ENCODE data around the gene RNU6-1. TPM values are rescaled to one million over a fixed set of nuclear protein-coding genes. Genes with fewer than 3 reads are reported as not detected.

Gene RNU6-1
- total RNA-seq, 2 donors from 2014 or later = not detected

- H3K4me1 Mint-ChIP-seq = peaks cover 11% of the 10 kb centered on the region
- Histone ChIP-seq H3K36me3 (ENCODE audit: control insufficient read depth, insufficient read depth, low read length) (no peaks in the 10 kb centered on the region), H3K27me3 (ENCODE audit: control insufficient read depth, insufficient read depth, low read length, poor library complexity, severe bottlenecking) (no peaks in the 10 kb centered on the region), H3K9ac (ENCODE audit: extremely low read depth, low read length, poor library complexity, severe bottlenecking) (no peak overlapping the region), H3K4me3 (ENCODE audit: low read length) (no peak overlapping the region), H3K9me3 (ENCODE audit: control insufficient read depth, low read length) (peaks cover 6% of the 10 kb centered on the region), H3K4me1 (ENCODE audit: control insufficient read depth, insufficient read depth, low read length) (no peaks in the 10 kb centered on the region), H3K27ac (ENCODE audit: low read depth, low read length) (no peak overlapping the region)
- no peak overlapping the region for H3K27ac Mint-ChIP-seq
- no peak overlapping the region for H3K4me3 Mint-ChIP-seq
- H3K36me3 Mint-ChIP-seq (ENCODE audit: low read depth) = no peaks in the 10 kb centered on the region
- WGBS, 2 experiments (ENCODE audit: insufficient coverage in 1 of 2, insufficient read length in 1 of 2) = 79 to 80% methylated on average over 1 to 3 of the region's 3 CpGs
- no peaks in the 10 kb centered on the region for H3K27me3 Mint-ChIP-seq (ENCODE audit: insufficient read depth)
- TF ChIP-seq CTCF (conservative IDR thresholded peaks at IDR 0.05) = no peak
- no peak for DNase-seq
- peaks cover 3% of the 10 kb centered on the region for H3K9me3 Mint-ChIP-seq
Observed at GRCh38 chr15:67852418-67852817, 12.6 kb upstream of the RNU6-1 start.

- Mint-ChIP-seq H3K4me1 (peaks cover 12% of the 10 kb centered on the region), H3K27ac (no peak overlapping the region), H3K9me3 (peaks cover 3% of the 10 kb centered on the region), H3K4me3 (no peak overlapping the region), H3K27me3 (ENCODE audit: insufficient read depth) (no peaks in the 10 kb centered on the region), H3K36me3 (ENCODE audit: low read depth) (no peaks in the 10 kb centered on the region)
- H3K9me3 ChIP-seq (ENCODE audit: control insufficient read depth, low read length) = peaks cover 6% of the 10 kb centered on the region
- H3K36me3 ChIP-seq (ENCODE audit: control insufficient read depth, insufficient read depth, low read length) = no peaks in the 10 kb centered on the region
- no peaks in the 10 kb centered on the region for H3K4me1 ChIP-seq (ENCODE audit: control insufficient read depth, insufficient read depth, low read length)
- WGBS, 2 experiments (ENCODE audit: insufficient coverage in 1 of 2, insufficient read length in 1 of 2) = 79 to 89% methylated on average over 3 of the region's 4 CpGs
- no peak for DNase-seq
- H3K9ac ChIP-seq (ENCODE audit: extremely low read depth, low read length, poor library complexity, severe bottlenecking) = no peak overlapping the region
- no peak overlapping the region for H3K27ac ChIP-seq (ENCODE audit: low read depth, low read length)
- no peak for TF ChIP-seq CTCF (conservative IDR thresholded peaks at IDR 0.05)
- no peak overlapping the region for H3K4me3 ChIP-seq (ENCODE audit: low read length)
- H3K27me3 ChIP-seq (ENCODE audit: control insufficient read depth, insufficient read depth, low read length, poor library complexity, severe bottlenecking) = no peaks in the 10 kb centered on the region
Observed at GRCh38 chr15:67850994-67851571, 11.2 kb upstream of the RNU6-1 start.

- Histone ChIP-seq H3K27me3 (ENCODE audit: control insufficient read depth, insufficient read depth, low read length, poor library complexity, severe bottlenecking) (no peaks in the 10 kb centered on the region), H3K27ac (ENCODE audit: low read depth, low read length) (no peak overlapping the region), H3K4me1 (ENCODE audit: control insufficient read depth, insufficient read depth, low read length) (no peaks in the 10 kb centered on the region), H3K9ac (ENCODE audit: extremely low read depth, low read length, poor library complexity, severe bottlenecking) (no peak overlapping the region), H3K4me3 (ENCODE audit: low read length) (no peak overlapping the region), H3K36me3 (ENCODE audit: control insufficient read depth, insufficient read depth, low read length) (no peaks in the 10 kb centered on the region), H3K9me3 (ENCODE audit: control insufficient read depth, low read length) (peaks cover 6% of the 10 kb centered on the region)
- Mint-ChIP-seq H3K36me3 (ENCODE audit: low read depth) (no peaks in the 10 kb centered on the region), H3K27me3 (ENCODE audit: insufficient read depth) (no peaks in the 10 kb centered on the region), H3K4me1 (peaks cover 8% of the 10 kb centered on the region), H3K4me3 (no peak overlapping the region), H3K9me3 (peaks cover 3% of the 10 kb centered on the region), H3K27ac (peak overlapping the region; percentile 24)
- 78 to 91% methylated on average over 7 of the region's 7 CpGs for WGBS, 2 experiments (ENCODE audit: insufficient coverage in 1 of 2, insufficient read length in 1 of 2)
- no peak for TF ChIP-seq CTCF (conservative IDR thresholded peaks at IDR 0.05)
- no peak for DNase-seq
Observed at GRCh38 chr15:67850336-67850735, 10.5 kb upstream of the RNU6-1 start.
